NCI-H748 (cell line): ENCODE data around the gene ANXA11.
A peak's percentile ranks its signal among the peaks of the same experiment; 100 is the strongest.

Source experiments
- DNase-seq: peaks from one replicate; lab custom pipeline; 2025; ENCODE audit not compliant: unreplicated experiment; lab: John Stamatoyannopoulos, UW

Gene ANXA11

GRCh38 chr10:80191589-80192270, 13.6 kb downstream of the ANXA11 start:
- DNase-seq = no peak

GRCh38 chr10:80188713-80189112, 16.6 kb downstream of the ANXA11 start:
- DNase-seq = no peak

- DNase-seq = peak; percentile 76
These were observed 17.6 kb downstream of the ANXA11 start for GRCh38 chr10:80187465-80188409.

- DNase-seq = no peak
These were observed 18.3 kb downstream of the ANXA11 start for GRCh38 chr10:80187060-80187459.

GRCh38 chr10:80186364-80187012, 18.8 kb downstream of the ANXA11 start:
- no peak for DNase-seq

- no peak for DNase-seq
These were observed 19.6 kb downstream of the ANXA11 start for GRCh38 chr10:80185578-80186299.

- no peak for DNase-seq
These were observed 21.0 kb downstream of the ANXA11 start for GRCh38 chr10:80184291-80184690.

- DNase-seq = no peak
These were observed 21.9 kb downstream of the ANXA11 start for GRCh38 chr10:80183436-80183835.

- DNase-seq = no peak
These were observed 22.4 kb downstream of the ANXA11 start for GRCh38 chr10:80182986-80183385.

- DNase-seq = no peak
These were observed 27.3 kb downstream of the ANXA11 start for GRCh38 chr10:80177781-80178636.

GRCh38 chr10:80176526-80176925, 28.8 kb downstream of the ANXA11 start:
- DNase-seq = no peak

GRCh38 chr10:80174641-80175395, 30.5 kb downstream of the ANXA11 start:
- no peak for DNase-seq

GRCh38 chr10:80173466-80173865, 31.9 kb downstream of the ANXA11 start:
- DNase-seq = peak; percentile 92

GRCh38 chr10:80172896-80173295, 32.4 kb downstream of the ANXA11 start:
- DNase-seq = peak; percentile 47

GRCh38 chr10:80171248-80171660, 34.1 kb downstream of the ANXA11 start:
- DNase-seq = no peak

GRCh38 chr10:80170641-80171040, 34.7 kb downstream of the ANXA11 start:
- DNase-seq = no peak

GRCh38 chr10:80170026-80170425, 35.3 kb downstream of the ANXA11 start:
- no peak for DNase-seq

GRCh38 chr10:80168679-80169380, 36.5 kb downstream of the ANXA11 start:
- no peak for DNase-seq

GRCh38 chr10:80168162-80168511, 37.2 kb downstream of the ANXA11 start:
- no peak for DNase-seq
